Stimulated activated naive CD8-positive, alpha-beta T cell treated with anti-CD3 and anti-CD28 coated beads, Interleukin-15, amount 100 ng/mL, for 72 hours (primary cell): ENCODE measurements around the gene CEP41.

Experiments used
- ATAC-seq: fragments of 150-1000 bp; cut with Tn5 transposase; 2 replicates; pipeline ENCODE4 v1.10.0; 2021; ENCODE audit warnings: mild to moderate bottlenecking, moderate library complexity
- DNase-seq, 2 donors: peaks; one replicate each; pipeline ENCODE4 v3.0.0; 2021 to 2022
- H3K27ac Mint-ChIP-seq, 2 donors: one replicate each; pipeline ENCODE4 v1.8.0; 2022; ENCODE audit warnings: mild to moderate bottlenecking in 2 of 2, mixed read lengths in 2 of 2, moderate library complexity in 2 of 2
- H3K27me3 Mint-ChIP-seq: one replicate; pipeline ENCODE4 v1.8.0; 2022; ENCODE audit warnings: mixed read lengths
- H3K4me1 Mint-ChIP-seq: one replicate; pipeline ENCODE4 v1.8.0; 2022; ENCODE audit warnings: mild to moderate bottlenecking, mixed read lengths
- H3K4me3 Mint-ChIP-seq, 2 donors: one replicate each; pipeline ENCODE4 v1.8.0; 2022; ENCODE audit warnings: mild to moderate bottlenecking in 2 of 2, mixed read lengths in 2 of 2, moderate library complexity in 1 of 2
- H3K9me3 Mint-ChIP-seq, 2 donors: one replicate each; pipeline ENCODE4 v1.8.0; 2022; ENCODE audit warnings: mixed read lengths in 2 of 2

CEP41 gene

DNA sequence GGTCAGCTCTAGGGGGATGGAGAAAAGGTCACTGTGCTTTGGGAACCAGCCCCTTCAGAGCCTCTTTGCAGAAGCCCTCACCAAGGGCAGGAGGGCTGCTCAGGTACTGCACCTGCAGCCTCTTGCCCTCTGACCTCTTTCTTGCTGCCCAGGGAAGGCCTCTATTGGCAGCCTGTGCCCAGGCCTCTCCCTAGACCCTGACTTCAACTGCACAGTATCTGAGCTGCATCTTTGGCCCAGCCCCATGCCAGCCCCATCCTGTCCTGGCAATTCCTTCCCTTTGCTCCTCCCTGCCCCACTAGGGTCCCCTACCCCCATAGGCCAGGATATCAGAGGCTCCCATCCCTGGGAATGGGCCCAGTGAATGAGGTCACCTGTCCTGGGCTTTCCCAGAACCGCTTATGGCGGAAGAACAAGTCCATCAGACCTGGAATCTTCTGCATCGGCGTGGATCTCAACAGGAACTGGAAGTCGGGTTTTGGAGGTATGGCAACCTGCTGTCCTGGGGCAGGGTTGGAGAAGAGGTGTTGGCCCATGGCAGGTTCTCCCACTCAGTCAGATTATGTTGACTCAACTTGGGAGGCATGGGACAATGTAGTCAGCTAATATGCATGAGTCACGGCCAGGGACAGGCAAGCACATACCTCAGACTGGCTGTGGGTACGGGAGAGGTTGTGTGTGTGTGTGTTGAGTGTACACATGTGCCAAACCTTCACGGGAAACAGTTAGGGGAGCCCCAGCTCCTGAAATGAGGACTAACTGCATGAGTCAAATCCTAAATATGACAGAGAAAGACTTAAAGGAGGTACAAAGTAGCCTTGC lies 77.6 kb downstream of the CEP41 start:
- H3K4me1 Mint-ChIP-seq: peaks cover 52% of the 10 kb centered on the region
- no peaks in the 10 kb centered on the region for H3K27me3 Mint-ChIP-seq
- DNase-seq (peak in 1 of 2 donors; percentile 72), ATAC-seq (peak; percentile 80)
- H3K9me3 Mint-ChIP-seq: peaks cover 15 to 35% of the 10 kb centered on the region in 2 donors
- H3K27ac Mint-ChIP-seq: peak overlapping the region in 1 of 2 donors; percentile 38
- H3K4me3 Mint-ChIP-seq: peak overlapping the region in 1 of 2 donors; percentile 10

GRCh38 chr7:130362251-130362816 lies 78.5 kb downstream of the CEP41 start:
- peak overlapping the region in 1 of 2 donors; percentile 62 for H3K27ac Mint-ChIP-seq
- ATAC-seq (no peak), DNase-seq (no peak)
- no peaks in the 10 kb centered on the region for H3K27me3 Mint-ChIP-seq
- no peak overlapping the region for H3K4me3 Mint-ChIP-seq
- peaks cover 44% of the 10 kb centered on the region for H3K4me1 Mint-ChIP-seq
- peaks cover 15 to 35% of the 10 kb centered on the region in 2 donors for H3K9me3 Mint-ChIP-seq

DNA sequence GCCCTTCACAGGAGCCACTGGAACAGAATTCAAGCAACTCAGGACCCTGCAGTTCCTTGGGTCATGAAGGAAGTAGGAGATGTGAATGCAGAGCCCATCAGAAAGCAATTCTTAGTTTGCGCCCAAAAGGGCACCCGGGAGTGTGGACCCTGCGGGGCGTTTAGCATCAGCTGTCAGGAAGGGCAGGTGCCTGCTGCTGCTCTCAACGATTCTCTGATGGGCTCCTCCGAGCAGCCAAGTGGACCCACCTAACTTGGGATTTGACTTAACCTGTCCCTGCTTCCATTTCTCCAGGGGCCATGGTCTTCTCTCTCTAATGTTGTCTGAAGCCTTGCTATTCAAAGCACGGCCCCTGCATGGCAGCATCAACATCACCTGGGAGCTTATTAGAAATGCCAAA lies 79.1 kb downstream of the CEP41 start:
- peaks cover 15 to 33% of the 10 kb centered on the region in 2 donors for H3K9me3 Mint-ChIP-seq
- H3K27me3 Mint-ChIP-seq: no peaks in the 10 kb centered on the region
- no peak overlapping the region for H3K27ac Mint-ChIP-seq
- no peak for ATAC-seq
- peaks cover 43% of the 10 kb centered on the region for H3K4me1 Mint-ChIP-seq
- H3K4me3 Mint-ChIP-seq: no peak overlapping the region
- DNase-seq: no peak

DNA sequence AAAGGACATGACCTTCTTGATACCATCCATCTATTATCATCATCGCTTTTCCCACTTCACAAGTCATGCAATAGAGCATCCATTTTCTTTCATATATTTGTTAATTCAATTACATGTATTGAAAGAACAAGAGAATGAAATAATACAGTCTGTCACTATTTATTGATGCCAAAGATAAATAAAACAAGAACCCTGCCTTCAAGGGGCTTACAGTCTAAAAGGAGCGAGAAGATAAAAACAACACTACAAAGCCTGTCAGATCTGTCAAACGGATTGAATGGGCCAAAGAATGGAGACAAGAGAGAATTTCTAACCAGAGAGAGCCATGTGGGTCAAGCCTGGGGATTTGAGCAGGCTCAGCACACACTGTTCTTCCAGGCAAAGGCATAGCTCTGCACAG lies 80.3 kb downstream of the CEP41 start:
- H3K27ac Mint-ChIP-seq: no peak overlapping the region
- DNase-seq: no peak
- H3K9me3 Mint-ChIP-seq: peaks cover 15 to 26% of the 10 kb centered on the region in 2 donors
- H3K4me1 Mint-ChIP-seq: peaks cover 36% of the 10 kb centered on the region
- no peak for ATAC-seq
- no peak overlapping the region for H3K4me3 Mint-ChIP-seq
- H3K27me3 Mint-ChIP-seq: no peaks in the 10 kb centered on the region

DNA sequence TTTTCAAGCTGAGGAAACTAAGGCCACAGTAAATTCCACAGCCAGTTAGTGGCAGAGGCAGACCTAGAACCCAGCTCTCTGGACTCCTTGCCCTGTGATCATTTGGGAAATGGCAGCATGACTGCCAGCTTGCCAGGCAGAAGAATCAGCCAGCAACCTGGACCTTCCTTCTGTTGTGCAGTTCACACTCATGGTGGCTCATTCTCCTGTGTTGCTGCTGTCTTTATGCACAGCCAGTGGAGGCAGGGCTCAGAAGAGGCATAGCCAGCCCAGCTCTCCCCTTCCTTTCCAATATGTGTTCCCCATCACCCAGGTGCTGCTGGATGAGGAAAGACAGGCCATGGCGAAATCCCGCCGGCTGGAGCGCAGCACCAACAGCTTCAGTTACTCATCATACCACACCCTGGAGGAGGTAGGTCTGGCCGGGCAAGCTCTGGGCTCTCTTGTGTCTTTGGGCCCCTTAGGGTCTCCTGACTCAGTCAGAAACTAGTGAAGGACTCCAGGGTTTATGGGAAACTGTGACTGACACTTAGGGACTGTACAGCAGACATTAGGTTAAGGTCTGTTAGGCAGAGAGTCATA lies 81.4 kb downstream of the CEP41 start:
- H3K4me1 Mint-ChIP-seq: peaks cover 26% of the 10 kb centered on the region
- H3K27ac Mint-ChIP-seq: no peak overlapping the region
- DNase-seq (no peak), ATAC-seq (no peak)
- no peak overlapping the region for H3K4me3 Mint-ChIP-seq
- H3K9me3 Mint-ChIP-seq: peaks cover 15 to 26% of the 10 kb centered on the region in 2 donors
- no peaks in the 10 kb centered on the region for H3K27me3 Mint-ChIP-seq

DNA sequence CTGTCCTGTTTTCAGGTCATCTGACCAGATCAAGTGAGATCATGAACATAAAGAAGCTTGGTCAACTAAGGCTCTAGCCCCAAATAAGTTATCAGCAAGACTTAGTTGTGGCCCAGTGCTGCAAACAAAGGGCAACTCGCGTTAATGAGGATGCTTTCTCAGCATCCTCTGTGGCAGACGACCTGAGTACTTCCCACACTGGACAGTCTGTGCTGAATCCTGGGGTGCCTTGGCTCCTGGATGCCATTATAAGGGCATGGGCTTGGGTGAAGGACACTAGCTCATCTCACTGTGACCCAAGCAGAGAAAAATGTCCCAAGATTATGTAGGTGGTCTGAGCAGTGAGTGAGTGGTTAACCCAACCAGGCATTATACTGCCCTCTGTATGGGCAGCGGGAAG lies 82.3 kb downstream of the CEP41 start:
- no peak for ATAC-seq
- H3K9me3 Mint-ChIP-seq: peaks cover 15 to 26% of the 10 kb centered on the region in 2 donors
- DNase-seq: no peak
- H3K27ac Mint-ChIP-seq: no peak overlapping the region
- peaks cover 21% of the 10 kb centered on the region for H3K4me1 Mint-ChIP-seq
- no peak overlapping the region for H3K4me3 Mint-ChIP-seq
- H3K27me3 Mint-ChIP-seq: no peaks in the 10 kb centered on the region

DNA sequence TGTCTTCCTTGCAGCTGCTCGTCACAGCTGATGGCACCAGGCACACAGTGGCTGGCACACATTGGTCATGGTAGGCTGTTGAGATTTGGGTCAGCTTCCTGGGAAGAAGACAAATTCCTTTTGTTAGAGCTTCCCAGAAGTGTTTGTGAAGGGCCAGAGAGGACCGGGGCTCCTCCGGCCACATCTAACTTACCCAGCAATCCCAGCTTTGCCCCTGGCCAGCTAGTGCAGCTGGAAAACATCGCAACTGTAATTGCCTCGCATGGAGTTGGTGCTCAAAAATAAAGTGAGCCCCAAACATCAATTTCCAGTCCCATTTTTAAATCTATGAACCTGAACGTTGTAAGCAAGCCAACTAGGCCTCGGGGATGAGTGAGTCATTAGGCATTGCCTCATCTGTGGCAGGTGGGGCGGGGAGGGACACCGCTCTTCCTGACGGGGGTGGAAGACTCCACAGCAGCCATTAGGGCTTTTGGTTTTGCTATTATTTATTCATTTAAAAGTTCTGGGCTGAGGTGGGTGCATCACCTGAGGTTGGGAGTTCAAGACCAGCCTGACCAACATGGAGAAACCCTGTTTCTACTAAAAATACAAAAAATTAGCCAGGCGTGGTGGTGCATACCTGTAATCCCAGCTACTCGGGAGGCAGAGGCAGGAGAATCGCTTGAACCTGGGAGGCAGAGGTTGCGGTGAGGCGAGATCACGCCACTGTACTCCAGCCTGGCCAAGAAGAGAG lies 83.8 kb downstream of the CEP41 start:
- Mint-ChIP-seq H3K9me3 (peaks cover 15 to 26% of the 10 kb centered on the region in 2 donors), H3K27ac (peak overlapping the region in 1 of 2 donors; percentile 35), H3K4me3 (no peak overlapping the region), H3K27me3 (no peaks in the 10 kb centered on the region), H3K4me1 (peaks cover 25% of the 10 kb centered on the region)
- ATAC-seq: peak; percentile 68
- DNase-seq: no peak

- no peak for ATAC-seq
- Mint-ChIP-seq H3K9me3 (peaks cover 15 to 26% of the 10 kb centered on the region in 2 donors), H3K4me3 (no peak overlapping the region), H3K4me1 (peaks cover 32% of the 10 kb centered on the region), H3K27me3 (no peaks in the 10 kb centered on the region), H3K27ac (peak overlapping the region in 1 of 2 donors; percentile 35)
- no peak for DNase-seq
Measured at GRCh38 chr7:130356121-130356875, 84.5 kb downstream of the CEP41 start.

- peaks cover 49% of the 10 kb centered on the region for H3K4me1 Mint-ChIP-seq
- ATAC-seq: no peak
- no peaks in the 10 kb centered on the region for H3K27me3 Mint-ChIP-seq
- H3K9me3 Mint-ChIP-seq: no peaks in the 10 kb centered on the region
- H3K4me3 Mint-ChIP-seq: no peak overlapping the region
- no peak for DNase-seq
- H3K27ac Mint-ChIP-seq: no peak overlapping the region
Measured at GRCh38 chr7:130353196-130353595, 87.6 kb downstream of the CEP41 start.

GRCh38 chr7:130352194-130353074 lies 88.4 kb downstream of the CEP41 start:
- no peak overlapping the region for H3K27ac Mint-ChIP-seq
- peaks cover 49% of the 10 kb centered on the region for H3K4me1 Mint-ChIP-seq
- no peak overlapping the region for H3K4me3 Mint-ChIP-seq
- DNase-seq (no peak), ATAC-seq (no peak)
- H3K9me3 Mint-ChIP-seq: no peaks in the 10 kb centered on the region
- no peaks in the 10 kb centered on the region for H3K27me3 Mint-ChIP-seq

- H3K27ac Mint-ChIP-seq: peak overlapping the region; percentile 53 to 79
- no peaks in the 10 kb centered on the region for H3K9me3 Mint-ChIP-seq
- no peak for DNase-seq
- peak overlapping the region; percentile 36 to 42 for H3K4me3 Mint-ChIP-seq
- peaks cover 44% of the 10 kb centered on the region for H3K4me1 Mint-ChIP-seq
- no peak for ATAC-seq
- no peaks in the 10 kb centered on the region for H3K27me3 Mint-ChIP-seq
Measured at GRCh38 chr7:130351791-130352090, 89.1 kb downstream of the CEP41 start.

- Mint-ChIP-seq H3K4me3 (peak overlapping the region; percentile 24 to 42), H3K27ac (peak overlapping the region; percentile 79), H3K4me1 (peaks cover 40% of the 10 kb centered on the region), H3K9me3 (no peaks in the 10 kb centered on the region), H3K27me3 (no peaks in the 10 kb centered on the region)
- DNase-seq (no peak), ATAC-seq (peak; percentile 47)
Measured at GRCh38 chr7:130350945-130351790, 89.6 kb downstream of the CEP41 start.

- DNase-seq (no peak), ATAC-seq (peak; percentile 41)
- no peaks in the 10 kb centered on the region for H3K9me3 Mint-ChIP-seq
- H3K27ac Mint-ChIP-seq: peak overlapping the region in 1 of 2 donors; percentile 77
- H3K4me1 Mint-ChIP-seq: peaks cover 40% of the 10 kb centered on the region
- H3K27me3 Mint-ChIP-seq: no peaks in the 10 kb centered on the region
- H3K4me3 Mint-ChIP-seq: peak overlapping the region in 1 of 2 donors; percentile 39
Measured at GRCh38 chr7:130349911-130350782, 90.7 kb downstream of the CEP41 start.
